Measurements from ENCODE around the gene KCNJ4.

Gene KCNJ4

DNA sequence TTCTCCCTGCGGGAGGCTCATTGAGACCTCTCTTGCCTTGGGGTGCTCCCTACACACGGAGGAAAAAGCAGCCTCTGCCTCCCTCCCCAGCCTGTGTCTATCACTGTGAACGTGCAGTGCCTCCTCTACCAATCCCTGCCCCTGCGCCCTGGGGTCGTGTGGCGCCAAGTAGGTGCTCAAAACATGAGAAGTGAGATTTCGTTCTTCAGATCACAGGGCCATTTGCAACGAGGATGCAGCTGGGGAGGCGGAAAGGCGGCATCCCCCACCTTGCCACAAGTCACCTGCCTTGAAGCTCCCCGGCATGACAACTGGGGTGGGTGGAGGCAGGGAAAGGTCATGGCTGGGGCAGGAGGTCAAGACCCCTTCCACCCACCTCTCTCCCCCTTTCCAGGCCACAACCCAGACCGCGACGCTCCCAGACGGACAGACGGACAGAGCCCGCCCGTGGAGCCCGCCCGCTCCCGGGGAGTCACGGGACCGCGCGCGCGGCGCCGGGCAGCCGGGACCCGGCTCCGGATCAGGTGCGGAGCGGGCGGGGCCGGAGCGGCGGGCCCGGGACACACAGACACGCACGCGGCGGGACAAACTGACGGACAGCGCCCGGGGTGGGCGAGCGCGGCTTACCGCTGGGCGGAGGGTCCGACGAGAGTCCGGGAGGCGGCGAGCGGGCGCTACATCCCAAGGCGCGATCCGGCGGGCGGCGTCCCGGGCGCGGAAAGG, 485 bp downstream of the KCNJ4 start:
- Histone ChIP-seq H3K9me3 (replicated peaks; ENCODE audit: insufficient read depth, low read length) (no peaks in the 10 kb centered on the region), H3K9ac (ENCODE audit: low read length) (no peak overlapping the region), H3K4me2 (ENCODE audit: low read depth, low read length) (peak overlapping the region; percentile 24; the same call in 1 of the 2 replicates), H3F3A (ENCODE audit: insufficient read depth, low read length) (no peaks in the 10 kb centered on the region), H3K27me3 (replicated peaks; ENCODE audit: insufficient read depth, low read length) (peaks cover 78% of the 10 kb centered on the region), H3K4me3 (ENCODE audit: low read length) (peak overlapping the region; percentile 13; the same call in 1 of the 2 replicates), H3K36me3 (replicated peaks; ENCODE audit: insufficient read depth, low read length) (no peaks in the 10 kb centered on the region), H3K9me2 (replicated peaks; ENCODE audit: insufficient read depth, low read length) (no peaks in the 10 kb centered on the region), H3K4me1 (ENCODE audit: low read length) (no peaks in the 10 kb centered on the region), H2AFZ (ENCODE audit: low read length) (no peak overlapping the region), H3K79me2 (ENCODE audit: low read length) (no peaks in the 10 kb centered on the region), H3K27ac (ENCODE audit: low read length) (no peak overlapping the region), H4K20me1 (ENCODE audit: insufficient read depth, low read length) (no peaks in the 10 kb centered on the region)
- DNase-seq: peak; percentile 46
- TF ChIP-seq EZH2 (optimal IDR thresholded peaks at IDR 0.05; ENCODE audit: low read depth, low read length) (no peak), EZH2phosphoT487 (IDR thresholded peaks at IDR 0.05; ENCODE audit: low read length) (no peak)
- TF ChIP-seq, protein P1, sequence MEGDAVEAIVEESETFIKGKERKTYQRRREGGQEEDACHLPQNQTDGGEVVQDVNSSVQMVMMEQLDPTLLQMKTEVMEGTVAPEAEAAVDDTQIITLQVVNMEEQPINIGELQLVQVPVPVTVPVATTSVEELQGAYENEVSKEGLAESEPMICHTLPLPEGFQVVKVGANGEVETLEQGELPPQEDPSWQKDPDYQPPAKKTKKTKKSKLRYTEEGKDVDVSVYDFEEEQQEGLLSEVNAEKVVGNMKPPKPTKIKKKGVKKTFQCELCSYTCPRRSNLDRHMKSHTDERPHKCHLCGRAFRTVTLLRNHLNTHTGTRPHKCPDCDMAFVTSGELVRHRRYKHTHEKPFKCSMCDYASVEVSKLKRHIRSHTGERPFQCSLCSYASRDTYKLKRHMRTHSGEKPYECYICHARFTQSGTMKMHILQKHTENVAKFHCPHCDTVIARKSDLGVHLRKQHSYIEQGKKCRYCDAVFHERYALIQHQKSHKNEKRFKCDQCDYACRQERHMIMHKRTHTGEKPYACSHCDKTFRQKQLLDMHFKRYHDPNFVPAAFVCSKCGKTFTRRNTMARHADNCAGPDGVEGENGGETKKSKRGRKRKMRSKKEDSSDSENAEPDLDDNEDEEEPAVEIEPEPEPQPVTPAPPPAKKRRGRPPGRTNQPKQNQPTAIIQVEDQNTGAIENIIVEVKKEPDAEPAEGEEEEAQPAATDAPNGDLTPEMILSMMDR (IDR thresholded peaks at IDR 0.05; ENCODE audit: low read length): no peak

DNA sequence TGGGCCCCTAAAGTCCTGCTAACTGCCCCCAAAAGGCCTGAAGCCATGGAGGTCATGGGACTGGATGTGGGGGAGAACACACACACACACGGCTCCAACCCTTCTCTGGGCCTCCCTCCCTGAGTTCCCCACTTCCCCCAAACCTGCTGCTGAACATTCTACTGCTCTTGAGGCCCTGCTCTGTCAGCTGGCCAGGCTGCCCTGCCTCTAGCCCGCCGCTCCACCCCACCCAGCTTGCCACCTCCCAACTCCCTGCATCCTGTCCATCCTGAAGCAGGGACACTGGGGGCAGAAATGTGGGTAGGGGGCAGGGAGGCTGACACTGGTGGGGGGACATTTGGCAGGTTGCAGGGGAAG, 1.0 kb downstream of the KCNJ4 start:
- no peak overlapping the region for H3K4me3 ChIP-seq (ENCODE audit: low read length)
- TF ChIP-seq EZH2phosphoT487 (IDR thresholded peaks at IDR 0.05; ENCODE audit: low read length) (no peak), EZH2 (optimal IDR thresholded peaks at IDR 0.05; ENCODE audit: low read depth, low read length) (no peak)
- TF ChIP-seq, protein P1 (IDR thresholded peaks at IDR 0.05; ENCODE audit: low read length): no peak
- no peaks in the 10 kb centered on the region for H4K20me1 ChIP-seq (ENCODE audit: insufficient read depth, low read length)
- H3K4me2 ChIP-seq (ENCODE audit: low read depth, low read length): no peak overlapping the region
- DNase-seq: no peak
- H3K9ac ChIP-seq (ENCODE audit: low read length): no peak overlapping the region
- no peaks in the 10 kb centered on the region for H3K9me3 ChIP-seq (replicated peaks; ENCODE audit: insufficient read depth, low read length)
- H3K79me2 ChIP-seq (ENCODE audit: low read length): no peaks in the 10 kb centered on the region
- H2AFZ ChIP-seq (ENCODE audit: low read length): no peak overlapping the region
- no peak overlapping the region for H3K27ac ChIP-seq (ENCODE audit: low read length)
- no peaks in the 10 kb centered on the region for H3F3A ChIP-seq (ENCODE audit: insufficient read depth, low read length)
- H3K9me2 ChIP-seq (replicated peaks; ENCODE audit: insufficient read depth, low read length): no peaks in the 10 kb centered on the region
- peaks cover 79% of the 10 kb centered on the region for H3K27me3 ChIP-seq (replicated peaks; ENCODE audit: insufficient read depth, low read length)
- H3K36me3 ChIP-seq (replicated peaks; ENCODE audit: insufficient read depth, low read length): no peaks in the 10 kb centered on the region
- H3K4me1 ChIP-seq (ENCODE audit: low read length): no peaks in the 10 kb centered on the region

DNA sequence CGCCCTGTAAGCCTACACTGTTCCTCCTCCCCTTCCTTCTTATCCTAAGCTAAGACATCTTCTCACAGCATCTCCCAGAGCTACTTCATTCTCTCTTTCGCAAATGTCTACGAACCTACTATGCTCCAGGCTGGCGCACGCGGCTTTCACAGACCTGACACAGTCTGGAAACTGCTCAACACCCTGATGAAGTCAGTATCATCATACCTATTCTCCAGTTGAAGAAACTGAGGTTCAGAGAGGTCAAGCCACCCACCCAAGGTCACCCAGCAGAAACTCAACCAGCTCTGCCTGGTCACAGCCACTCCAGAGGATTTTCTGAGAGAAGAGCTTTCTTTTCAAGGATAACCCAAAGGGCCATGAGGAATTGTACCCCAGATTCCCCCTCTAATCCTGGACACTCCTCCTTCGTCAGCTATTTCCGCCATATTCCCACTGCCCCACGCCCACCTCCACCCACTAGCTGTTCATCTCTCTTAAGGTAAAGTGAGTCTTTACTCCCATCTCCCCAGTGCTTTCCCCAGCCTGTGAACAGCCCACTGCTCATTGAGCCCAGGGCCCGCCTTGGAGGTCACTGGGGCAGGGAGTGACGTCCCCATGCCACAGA, 1.8 kb downstream of the KCNJ4 start:
- Histone ChIP-seq H3K27me3 (replicated peaks; ENCODE audit: insufficient read depth, low read length) (peaks cover 74% of the 10 kb centered on the region), H3K4me2 (ENCODE audit: low read depth, low read length) (no peak overlapping the region)

More for the DNA sequence above, 1.8 kb downstream of the KCNJ4 start:
- TF ChIP-seq, protein P1 (IDR thresholded peaks at IDR 0.05; ENCODE audit: low read length): no peak
- no peak for TF ChIP-seq EZH2 (optimal IDR thresholded peaks at IDR 0.05; ENCODE audit: low read depth, low read length)
- Histone ChIP-seq H3K4me1 (ENCODE audit: low read length) (no peaks in the 10 kb centered on the region), H4K20me1 (ENCODE audit: insufficient read depth, low read length) (no peaks in the 10 kb centered on the region), H3K36me3 (replicated peaks; ENCODE audit: insufficient read depth, low read length) (no peaks in the 10 kb centered on the region), H3K9ac (ENCODE audit: low read length) (no peak overlapping the region), H2AFZ (ENCODE audit: low read length) (no peak overlapping the region), H3K79me2 (ENCODE audit: low read length) (no peaks in the 10 kb centered on the region), H3K4me3 (ENCODE audit: low read length) (no peak overlapping the region), H3F3A (ENCODE audit: insufficient read depth, low read length) (no peaks in the 10 kb centered on the region), H3K9me2 (replicated peaks; ENCODE audit: insufficient read depth, low read length) (no peaks in the 10 kb centered on the region), H3K9me3 (replicated peaks; ENCODE audit: insufficient read depth, low read length) (no peaks in the 10 kb centered on the region), H3K27ac (ENCODE audit: low read length) (no peak overlapping the region)
- no peak for DNase-seq

Measured in MM.1S (cell line).